Brain microvascular endothelial cell (primary cell): ENCODE data around the gene PIK3C2G.

ENCODE experiments used
- DNase-seq: peaks from one replicate; pipeline ENCODE4 v3.0.0-alpha.2; 2020
- H3K27ac ChIP-seq: fragments of 250-450 bp; sonication (Bioruptor Pico); 2 replicates; pipeline ENCODE4 v1.5.1; 2020; ENCODE audit warnings: mild to moderate bottlenecking, moderate library complexity
- H3K27me3 ChIP-seq: fragments of 250-450 bp; sonication (Bioruptor Pico); replicated peaks from 2 replicates; pipeline ENCODE4 v1.5.1; 2020; ENCODE audit warnings: mild to moderate bottlenecking
- H3K36me3 ChIP-seq: fragments of 250-450 bp; sonication (Bioruptor Pico); replicated peaks from 2 replicates; pipeline ENCODE4 v1.5.1; 2020; ENCODE audit warnings: mild to moderate bottlenecking
- H3K4me3 ChIP-seq: 2 replicates; pipeline ENCODE4 v1.5.1; 2011; ENCODE audit warnings: low read depth, mild to moderate bottlenecking, control low read depth, low read length, moderate library complexity
- CTCF ChIP-seq: IDR thresholded peaks from 2 replicates; pipeline ENCODE4 v1.5.1; 2011; ENCODE audit warnings: low read depth, mild to moderate bottlenecking, moderate library complexity, low read length, control low read depth, inconsistent platforms; ENCODE audit errors: missing control alignments
- in situ Hi-C: cut with HindIII; loops from 2 replicates; pipeline ENCODE4 v1.10.0; 2017; ENCODE audit warnings: low sequenced_read_pairs, low pct_ligation_motif_present

PIK3C2G gene

GRCh38 chr12:18559242-18559641 lies 297.9 kb downstream of the PIK3C2G start:
- H3K4me3 ChIP-seq, result no peak overlapping the region
- in situ Hi-C loops, result no loop called here
- no peak for TF ChIP-seq CTCF

GRCh38 chr12:18562531-18562930 lies 301.2 kb downstream of the PIK3C2G start:
- Histone ChIP-seq H3K4me3 (no peak overlapping the region), H3K27me3 (no peaks in the 10 kb centered on the region), H3K36me3 (no peaks in the 10 kb centered on the region), H3K27ac (no peak overlapping the region)
- in situ Hi-C loops, result no loop called here
- no peak for TF ChIP-seq CTCF
- DNase-seq, result no peak

More at GRCh38 chr12:18559242-18559641, 297.9 kb downstream of the PIK3C2G start:
- Histone ChIP-seq H3K36me3 (no peaks in the 10 kb centered on the region), H3K27ac (no peak overlapping the region), H3K27me3 (no peaks in the 10 kb centered on the region)
- no peak for DNase-seq

GRCh38 chr12:18564306-18564705 lies 303.0 kb downstream of the PIK3C2G start:
- TF ChIP-seq CTCF, result no peak
- in situ Hi-C loops, result no loop called here
- Histone ChIP-seq H3K27me3 (no peaks in the 10 kb centered on the region), H3K27ac (no peak overlapping the region), H3K36me3 (no peaks in the 10 kb centered on the region), H3K4me3 (no peak overlapping the region)
- no peak for DNase-seq

GRCh38 chr12:18567787-18568186 lies 306.5 kb downstream of the PIK3C2G start:
- in situ Hi-C loops, result no loop called here
- DNase-seq, result no peak

GRCh38 chr12:18570543-18570942 lies 309.2 kb downstream of the PIK3C2G start:
- no peaks in the 10 kb centered on the region for H3K36me3 ChIP-seq
- TF ChIP-seq CTCF, result no peak
- DNase-seq, result no peak
- H3K27me3 ChIP-seq, result no peaks in the 10 kb centered on the region
- no peak overlapping the region for H3K27ac ChIP-seq
- in situ Hi-C loops, result no loop called here
- H3K4me3 ChIP-seq, result no peak overlapping the region

More at GRCh38 chr12:18567787-18568186, 306.5 kb downstream of the PIK3C2G start:
- H3K4me3 ChIP-seq, result no peak overlapping the region
- no peaks in the 10 kb centered on the region for H3K27me3 ChIP-seq
- TF ChIP-seq CTCF, result no peak
- H3K36me3 ChIP-seq, result no peaks in the 10 kb centered on the region
- H3K27ac ChIP-seq, result no peak overlapping the region

- H3K27me3 ChIP-seq, result no peaks in the 10 kb centered on the region
- H3K27ac ChIP-seq, result no peak overlapping the region
- no peak for DNase-seq
- no peak for TF ChIP-seq CTCF
- no peaks in the 10 kb centered on the region for H3K36me3 ChIP-seq
- H3K4me3 ChIP-seq, result no peak overlapping the region
- in situ Hi-C loops, result no loop called here
Measured at GRCh38 chr12:18576104-18576626, 314.8 kb downstream of the PIK3C2G start.
